Measurements from ENCODE around the gene SDCCAG8. TPM values are rescaled to one million over a fixed set of nuclear protein-coding genes. Genes with fewer than 3 reads are reported as not detected.

Gene SDCCAG8
- total RNA-seq, 1 donor from 2014 or later: 97.1 TPM

DNA sequence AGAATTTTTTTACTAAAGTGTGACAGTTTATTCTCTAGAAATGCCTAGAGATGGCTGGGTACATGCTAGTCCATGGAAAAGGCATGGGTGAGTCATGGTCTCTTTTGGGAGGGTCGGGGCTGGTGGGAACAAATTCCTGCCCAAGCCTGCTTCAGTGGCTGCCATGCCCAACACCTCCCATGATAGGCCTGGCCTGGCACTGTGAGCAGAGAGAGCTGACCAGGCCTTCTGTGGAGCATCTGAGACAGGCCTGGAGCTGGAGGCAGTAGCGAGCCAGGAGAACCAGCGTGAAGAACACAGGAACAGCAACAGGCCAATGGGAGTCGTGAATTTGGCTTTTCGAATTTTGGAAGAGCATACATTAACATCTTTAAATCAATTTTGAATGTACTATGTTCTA is 209.2 kb downstream of the SDCCAG8 start:
- H3K36me3 ChIP-seq: peaks cover 0 to 7% of the 10 kb centered on the region in 2 donors
- H3K4me3 ChIP-seq: no peak overlapping the region
- no peaks in the 10 kb centered on the region for H3K9me3 ChIP-seq
- H3K27me3 ChIP-seq: no peaks in the 10 kb centered on the region
- H3K27ac ChIP-seq: no peak overlapping the region
- TF ChIP-seq, protein P1, sequence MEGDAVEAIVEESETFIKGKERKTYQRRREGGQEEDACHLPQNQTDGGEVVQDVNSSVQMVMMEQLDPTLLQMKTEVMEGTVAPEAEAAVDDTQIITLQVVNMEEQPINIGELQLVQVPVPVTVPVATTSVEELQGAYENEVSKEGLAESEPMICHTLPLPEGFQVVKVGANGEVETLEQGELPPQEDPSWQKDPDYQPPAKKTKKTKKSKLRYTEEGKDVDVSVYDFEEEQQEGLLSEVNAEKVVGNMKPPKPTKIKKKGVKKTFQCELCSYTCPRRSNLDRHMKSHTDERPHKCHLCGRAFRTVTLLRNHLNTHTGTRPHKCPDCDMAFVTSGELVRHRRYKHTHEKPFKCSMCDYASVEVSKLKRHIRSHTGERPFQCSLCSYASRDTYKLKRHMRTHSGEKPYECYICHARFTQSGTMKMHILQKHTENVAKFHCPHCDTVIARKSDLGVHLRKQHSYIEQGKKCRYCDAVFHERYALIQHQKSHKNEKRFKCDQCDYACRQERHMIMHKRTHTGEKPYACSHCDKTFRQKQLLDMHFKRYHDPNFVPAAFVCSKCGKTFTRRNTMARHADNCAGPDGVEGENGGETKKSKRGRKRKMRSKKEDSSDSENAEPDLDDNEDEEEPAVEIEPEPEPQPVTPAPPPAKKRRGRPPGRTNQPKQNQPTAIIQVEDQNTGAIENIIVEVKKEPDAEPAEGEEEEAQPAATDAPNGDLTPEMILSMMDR (IDR thresholded peaks at IDR 0.05): no peak
- intact Hi-C loops (cut with DNase I): no loop called here
- no peak for DNase-seq (ENCODE audit: low spot score in 2 of 2)
- no peaks in the 10 kb centered on the region for H3K4me1 ChIP-seq

DNA sequence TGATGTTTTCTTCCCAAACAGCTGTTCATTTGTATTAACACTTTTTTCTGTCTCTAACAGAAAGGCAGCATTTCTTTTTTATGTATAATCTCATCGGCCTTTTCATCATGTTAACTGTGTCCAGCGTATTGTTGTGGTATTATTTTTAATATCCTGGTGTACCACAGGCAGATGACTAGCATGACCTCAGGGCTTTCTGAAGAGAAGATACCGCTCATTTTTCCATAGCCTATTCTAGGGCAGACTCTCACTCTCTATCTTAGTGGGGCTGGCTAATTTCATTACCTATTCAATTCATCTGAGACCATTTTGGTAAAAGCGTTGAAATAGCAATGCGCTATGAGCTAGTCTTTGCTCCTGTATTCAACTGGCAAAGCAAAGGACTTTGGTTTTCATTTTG is 209.9 kb downstream of the SDCCAG8 start:
- TF ChIP-seq, protein P1 (IDR thresholded peaks at IDR 0.05): no peak
- Histone ChIP-seq H3K27me3 (no peaks in the 10 kb centered on the region), H3K9me3 (no peaks in the 10 kb centered on the region), H3K4me1 (no peaks in the 10 kb centered on the region), H3K27ac (no peak overlapping the region), H3K36me3 (peaks cover 0 to 7% of the 10 kb centered on the region in 2 donors), H3K4me3 (no peak overlapping the region)
- intact Hi-C loops (cut with DNase I): no loop called here
- no peak for DNase-seq (ENCODE audit: low spot score in 2 of 2)

GRCh38 chr1:243469497-243469896 is 213.7 kb downstream of the SDCCAG8 start:
- Histone ChIP-seq H3K4me1 (no peaks in the 10 kb centered on the region), H3K9me3 (no peaks in the 10 kb centered on the region), H3K27me3 (no peaks in the 10 kb centered on the region), H3K4me3 (no peak overlapping the region), H3K36me3 (peaks cover 0 to 5% of the 10 kb centered on the region in 2 donors), H3K27ac (no peak overlapping the region)
- intact Hi-C loops (cut with DNase I): no loop called here
- DNase-seq (ENCODE audit: low spot score in 2 of 2): no peak
- TF ChIP-seq, protein P1 (IDR thresholded peaks at IDR 0.05): no peak

DNA sequence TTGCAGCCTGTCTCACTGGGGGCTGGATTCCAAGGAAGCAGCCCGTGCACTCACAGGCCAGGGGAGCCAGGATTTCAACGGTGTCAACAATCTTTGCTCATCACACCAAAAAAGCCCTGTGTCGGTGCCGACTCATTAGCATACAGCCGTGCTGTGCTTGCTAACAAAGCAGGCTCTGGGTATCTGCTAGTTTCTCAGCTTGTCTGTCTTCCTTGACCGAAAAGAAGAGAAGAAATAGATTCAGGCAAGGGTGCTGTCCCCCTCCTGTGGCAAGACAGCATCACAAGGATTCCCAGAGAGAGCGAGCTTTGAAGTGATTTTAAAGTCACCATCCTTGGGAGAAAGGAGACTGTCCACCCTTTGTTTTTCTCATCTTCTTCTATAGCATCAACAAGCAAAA is 214.7 kb downstream of the SDCCAG8 start:
- no peak overlapping the region for H3K4me3 ChIP-seq
- no peak for DNase-seq (ENCODE audit: low spot score in 2 of 2)
- H3K27me3 ChIP-seq: no peaks in the 10 kb centered on the region
- TF ChIP-seq, protein P1 (IDR thresholded peaks at IDR 0.05): no peak
- peaks cover 0 to 4% of the 10 kb centered on the region in 2 donors for H3K36me3 ChIP-seq
- H3K27ac ChIP-seq: no peak overlapping the region
- intact Hi-C loops (cut with DNase I): no loop called here
- no peaks in the 10 kb centered on the region for H3K9me3 ChIP-seq
- H3K4me1 ChIP-seq: no peaks in the 10 kb centered on the region

DNA sequence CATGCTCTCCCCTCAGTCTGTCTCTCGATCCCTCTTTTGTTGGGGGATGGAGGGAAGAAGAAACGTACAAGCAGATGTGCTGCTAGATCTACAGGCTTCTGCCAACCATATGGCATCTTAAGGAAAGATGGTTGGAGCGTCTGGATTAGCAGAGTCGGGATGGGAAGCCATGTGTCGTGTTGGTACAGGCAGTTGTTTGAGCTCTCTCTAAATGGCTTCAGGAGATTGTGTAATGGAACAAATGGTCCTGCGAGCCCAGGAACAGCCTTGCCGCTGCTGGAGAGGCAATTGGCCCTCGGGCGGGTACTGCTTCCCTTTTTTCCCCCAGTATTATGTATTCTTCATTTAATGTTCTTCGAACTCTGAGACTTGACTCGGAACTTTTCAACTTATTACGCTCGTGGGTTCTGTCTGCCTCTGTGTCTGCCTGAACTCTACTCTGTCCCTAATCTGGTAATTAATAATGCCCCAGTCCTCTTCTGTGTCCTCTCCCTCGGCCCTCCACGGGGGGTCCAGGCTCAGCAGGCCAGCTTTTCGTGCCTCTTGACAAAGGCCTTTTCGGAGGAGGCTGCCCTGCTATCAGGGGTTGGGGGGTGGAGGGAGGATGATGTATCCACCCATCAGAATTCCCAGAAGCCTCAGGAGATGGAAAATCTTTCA is 215.3 kb downstream of the SDCCAG8 start:
- no peaks in the 10 kb centered on the region for H3K27me3 ChIP-seq
- intact Hi-C loops (cut with DNase I): no loop called here
- H3K36me3 ChIP-seq: peaks cover 0 to 4% of the 10 kb centered on the region in 2 donors
- TF ChIP-seq, protein P1 (IDR thresholded peaks at IDR 0.05): no peak
- no peak for DNase-seq (ENCODE audit: low spot score in 2 of 2)
- H3K9me3 ChIP-seq: no peaks in the 10 kb centered on the region
- H3K27ac ChIP-seq: no peak overlapping the region
- no peak overlapping the region for H3K4me3 ChIP-seq
- H3K4me1 ChIP-seq: no peaks in the 10 kb centered on the region
